H1 (cell line): ENCODE results near the gene TMPRSS13. TPM values are rescaled to one million over a fixed set of nuclear protein-coding genes. Genes with fewer than 3 reads are reported as not detected.

ENCODE experiments used
- ASH2L ChIP-seq: fragments of 200-600, 300-600 bp; sonication (generic); IDR thresholded peaks from one replicate; pipeline ENCODE4 v1.7.1; 2017; ENCODE audit warnings: low read length
- CBX8 ChIP-seq: fragments of 300-800, 300-1000 bp; sonication (generic); IDR thresholded peaks from 2 replicates; pipeline ENCODE4 v1.7.1; 2016; ENCODE audit warnings: low read depth, low read length, borderline replicate concordance
- CREB1 ChIP-seq: IDR thresholded peaks from 2 replicates; pipeline ENCODE4 v1.6.1; 2012; ENCODE audit warnings: inconsistent platforms
- GABPA ChIP-seq: IDR thresholded peaks from 2 replicates; pipeline ENCODE4 v1.6.1; 2011; ENCODE audit warnings: mild to moderate bottlenecking, low read length, moderate library complexity, borderline replicate concordance; ENCODE audit not compliant: insufficient read depth
- SAP30 ChIP-seq: fragments of 300-600 bp; sonication (generic); IDR thresholded peaks from 2 replicates; pipeline ENCODE4 v1.7.1; 2012; ENCODE audit warnings: low read length, moderate library complexity, mild to moderate bottlenecking, inconsistent platforms; ENCODE audit not compliant: insufficient read depth, insufficient replicate concordance
- polyA plus RNA-seq, 7 experiments: library from polyadenylated mRNA; depleted of rRNA in 3 of 7; stranded (reverse) in 5 of 7; unstranded in 2 of 7; fragments of >200 nt in 5 of 7; fragments of 200-250 nt in 2 of 7; gene quantifications; 1 replicate in 5 of 7; 2 replicates in 1 of 7; 4 replicates in 1 of 7; pipeline versions ENCODE4 v1.2.1 to v1.2.3, GENCODE V29; 2011 to 2013; ENCODE audit warnings: missing spikeins in 2 of 7, mixed read lengths in 2 of 7
- total RNA-seq: library from RNA; stranded (reverse); fragmentation: NEBNext Ultra II Directional; extraction: Animal tissue kit (Norgen Biotek cat#: 25700); gene quantifications from 2 replicates; pipeline ENCODE4 v1.2.1, GENCODE V29; 2021

TMPRSS13 gene
- total and polyA plus RNA-seq, 2 of the 8 experiments (the other 6 are each of a cell fraction or from before 2014, with no cell fraction given): 0.61 to 0.79 TPM

- no peak for TF ChIP-seq GABPA
- no peak for TF ChIP-seq CREB1
- no peak for TF ChIP-seq SAP30
- TF ChIP-seq CBX8: no peak
- no peak for TF ChIP-seq ASH2L
Measured at GRCh38 chr11:117934526-117935307, 5.5 kb upstream of the TMPRSS13 start (continued).
